Osteoblast (primary cell): ENCODE measurements around the gene PSD4. TPM values are rescaled to one million over a fixed set of nuclear protein-coding genes. Genes with fewer than 3 reads are reported as not detected.

ENCODE experiments used
- DNase-seq: peaks from one replicate; pipeline ENCODE4 v3.0.0; 2011; ENCODE audit warnings: low spot score, mixed read lengths; ENCODE audit not compliant: insufficient read length; ENCODE audit errors: missing footprints
- H2AFZ ChIP-seq: 2 replicates; pipeline ENCODE4 v1.6.0; 2011; ENCODE audit warnings: mild to moderate bottlenecking, low read length
- H3K27ac ChIP-seq: 2 replicates; pipeline ENCODE4 v1.5.1; 2011; ENCODE audit warnings: mild to moderate bottlenecking, low read depth, low read length, moderate library complexity
- H3K27me3 ChIP-seq: 2 replicates; pipeline ENCODE4 v1.6.0; 2012; ENCODE audit warnings: mild to moderate bottlenecking, control low read depth, inconsistent platforms, low read length, moderate library complexity; ENCODE audit not compliant: insufficient read depth
- H3K36me3 ChIP-seq: 2 replicates; pipeline ENCODE4 v1.5.1; 2011; ENCODE audit warnings: mild to moderate bottlenecking, low read length, control low read depth, moderate library complexity; ENCODE audit not compliant: insufficient read depth
- H3K4me1 ChIP-seq: 2 replicates; pipeline ENCODE4 v1.5.1; 2011; ENCODE audit warnings: mild to moderate bottlenecking, low read length, control low read depth, moderate library complexity; ENCODE audit not compliant: insufficient read depth
- H3K4me2 ChIP-seq: 2 replicates; pipeline ENCODE4 v1.6.0; 2011; ENCODE audit warnings: mild to moderate bottlenecking, low read length; ENCODE audit not compliant: insufficient read depth
- H3K4me3 ChIP-seq: fragments of 200-600 bp; sonication (generic); 3 replicates; pipeline ENCODE4 v1.5.1; 2012; ENCODE audit warnings: mild to moderate bottlenecking, low read length, inconsistent platforms; ENCODE audit not compliant: insufficient read depth
- H3K79me2 ChIP-seq: 2 replicates; pipeline ENCODE4 v1.6.0; 2012; ENCODE audit warnings: mild to moderate bottlenecking, low read length, control low read depth, inconsistent platforms; ENCODE audit not compliant: insufficient read depth
- H3K9me3 ChIP-seq: 2 replicates; pipeline ENCODE4 v1.5.1; 2011; ENCODE audit warnings: low read depth, low read length, control low read depth
- H4K20me1 ChIP-seq: 2 replicates; pipeline ENCODE4 v1.6.0; 2012; ENCODE audit warnings: mild to moderate bottlenecking, low read length, control low read depth; ENCODE audit not compliant: insufficient read depth
- CTCF ChIP-seq: IDR thresholded peaks from 2 replicates; pipeline ENCODE4 v1.5.1; 2011; ENCODE audit warnings: mild to moderate bottlenecking, low read depth, low read length, moderate library complexity; ENCODE audit errors: extremely low read depth
- total RNA-seq: library from RNA; depleted of rRNA; stranded (reverse); fragments of >200 nt; gene quantifications from 2 replicates; pipeline ENCODE4 v1.2.3, GENCODE V29; 2012

The PSD4 gene
- total RNA-seq, 1 donor: 1.8 TPM

GRCh38 chr2:113219525-113219888 lies 45.7 kb downstream of the PSD4 start:
- Histone ChIP-seq H3K27ac (no peak overlapping the region), H3K4me1 (peaks cover 30% of the 10 kb centered on the region), H4K20me1 (no peaks in the 10 kb centered on the region), H3K4me2 (no peak overlapping the region), H3K36me3 (no peaks in the 10 kb centered on the region), H2AFZ (no peak overlapping the region), H3K4me3 (no peak overlapping the region), H3K9me3 (no peaks in the 10 kb centered on the region), H3K27me3 (no peaks in the 10 kb centered on the region), H3K79me2 (no peaks in the 10 kb centered on the region)
- DNase-seq: peak; percentile 31
- TF ChIP-seq CTCF: no peak

GRCh38 chr2:113219889-113220641 lies 46.3 kb downstream of the PSD4 start:
- no peak overlapping the region for H3K4me2 ChIP-seq
- no peaks in the 10 kb centered on the region for H4K20me1 ChIP-seq
- TF ChIP-seq CTCF: no peak
- H2AFZ ChIP-seq: peak overlapping the region; percentile 77
- H3K79me2 ChIP-seq: no peaks in the 10 kb centered on the region
- H3K4me3 ChIP-seq: no peak overlapping the region
- H3K27me3 ChIP-seq: no peaks in the 10 kb centered on the region
- H3K36me3 ChIP-seq: no peaks in the 10 kb centered on the region
- H3K27ac ChIP-seq: no peak overlapping the region
- peak; percentile 93 for DNase-seq
- H3K4me1 ChIP-seq: peaks cover 30% of the 10 kb centered on the region
- H3K9me3 ChIP-seq: no peaks in the 10 kb centered on the region

GRCh38 chr2:113220970-113221708 lies 47.4 kb downstream of the PSD4 start:
- H3K79me2 ChIP-seq: no peaks in the 10 kb centered on the region
- no peak for TF ChIP-seq CTCF
- no peak overlapping the region for H3K4me2 ChIP-seq
- H3K27ac ChIP-seq: no peak overlapping the region
- H3K27me3 ChIP-seq: no peaks in the 10 kb centered on the region
- DNase-seq: no peak
- no peaks in the 10 kb centered on the region for H4K20me1 ChIP-seq
- no peak overlapping the region for H3K4me3 ChIP-seq
- no peaks in the 10 kb centered on the region for H3K9me3 ChIP-seq
- H3K36me3 ChIP-seq: no peaks in the 10 kb centered on the region
- H2AFZ ChIP-seq: no peak overlapping the region
- peaks cover 33% of the 10 kb centered on the region for H3K4me1 ChIP-seq

- DNase-seq: peak; percentile 42
- Histone ChIP-seq H3K4me1 (peaks cover 33% of the 10 kb centered on the region), H3K27me3 (no peaks in the 10 kb centered on the region), H3K4me2 (no peak overlapping the region), H3K79me2 (no peaks in the 10 kb centered on the region), H4K20me1 (no peaks in the 10 kb centered on the region), H3K27ac (no peak overlapping the region), H3K4me3 (no peak overlapping the region), H3K36me3 (no peaks in the 10 kb centered on the region), H3K9me3 (no peaks in the 10 kb centered on the region), H2AFZ (no peak overlapping the region)
- TF ChIP-seq CTCF: no peak
Measured at GRCh38 chr2:113221846-113222245, 48.1 kb downstream of the PSD4 start.
